IMR-90 (cell line): Measurements from ENCODE around the gene MAFF. TPM values are rescaled to one million over a fixed set of nuclear protein-coding genes. Genes with fewer than 3 reads are reported as not detected.

Experiments
- microRNA-seq, 2 experiments: library from miRNA; stranded (forward) in 1 of 2; unstranded in 1 of 2; fragments of 10-50 nt in 1 of 2; fragments of <30 nt in 1 of 2; gene quantifications in 1 of 2; microRNA quantifications in 1 of 2; one replicate each; pipeline versions ENCODE3 to v1.1.0; 2013 to 2020; ENCODE audit not compliant: insufficient read depth in 1 of 2, insufficient read length in 1 of 2, unreplicated experiment in 1 of 2
- polyA plus RNA-seq, 3 experiments: library from polyadenylated mRNA; depleted of rRNA; stranded (reverse); fragments of >200 nt; gene quantifications; 2 replicates each; pipeline ENCODE4 v1.2.3, GENCODE V29; 2012; ENCODE audit warnings: low replicate concordance in 1 of 3
- small RNA-seq, 5 experiments: library from RNA; depleted of rRNA; stranded (forward); fragments of <200 nt; gene quantifications; one replicate each; pipeline ENCODE3, GENCODE V24; 2012
- total RNA-seq: library from RNA; depleted of rRNA; stranded (reverse); fragments of >200 nt; gene quantifications from 2 replicates; pipeline ENCODE4 v1.2.3, GENCODE V29; 2012; rRNA removed

The MAFF gene
- total and polyA plus RNA-seq, 2 of the 4 experiments (the other 2 are of a cell fraction), result 18.3 to 25.9 TPM

Small RNA genes within 50 kb of the gene (microRNA-seq; reads per million reads assigned to microRNA genes)
- gene RN7SL704P (ENCODE audit: insufficient read depth, insufficient read length), result not detected

Small RNA genes within 50 kb of the gene (small RNA-seq; reads per million reads assigned to genes)
- gene RN7SL704P, result 0 reads per million in 5 experiments

Other genes starting within 250 kb of the MAFF start
- 0.28 and 0.54 TPM in 2 replicates for gene C22orf23, start 248.4 kb upstream of the MAFF start, total RNA-seq
- gene C22orf23, start 248.4 kb upstream of the MAFF start, polyA plus RNA-seq (2012; rRNA removed), result 0.39 and 0.50 TPM in 2 replicates
- 26.0 and 68.6 TPM in 2 replicates for gene POLR2F, start 248.3 kb upstream of the MAFF start, total RNA-seq
- 147 and 180 TPM in 2 replicates for gene POLR2F, start 248.3 kb upstream of the MAFF start, polyA plus RNA-seq (2012; rRNA removed)
- not detected in 2 replicates for gene SOX10, start 217.4 kb upstream of the MAFF start, total RNA-seq
- gene SOX10, start 217.4 kb upstream of the MAFF start, polyA plus RNA-seq (2012; rRNA removed), result not detected in 2 replicates
- 14.4 and 16.5 TPM in 2 replicates for gene PICK1, start 144.6 kb upstream of the MAFF start, total RNA-seq
- gene PICK1, start 144.6 kb upstream of the MAFF start, polyA plus RNA-seq (2012; rRNA removed), result 21.0 and 22.1 TPM in 2 replicates
- gene SLC16A8, start 117.8 kb upstream of the MAFF start, total RNA-seq, result not detected in 2 replicates
- not detected in 2 replicates for gene SLC16A8, start 117.8 kb upstream of the MAFF start, polyA plus RNA-seq (2012; rRNA removed)
- 0.18 and 0.28 TPM in 2 replicates for gene BAIAP2L2, start 91.3 kb upstream of the MAFF start, total RNA-seq
- gene BAIAP2L2, start 91.3 kb upstream of the MAFF start, polyA plus RNA-seq (2012; rRNA removed), result 0.46 and 0.67 TPM in 2 replicates
- 3.9 and 6.1 TPM in 2 replicates for gene PLA2G6, start 20.2 kb upstream of the MAFF start, total RNA-seq
- 10.3 TPM in 2 replicates for gene PLA2G6, start 20.2 kb upstream of the MAFF start, polyA plus RNA-seq (2012; rRNA removed)
- gene TMEM184B, start 71.0 kb downstream of the MAFF start, total RNA-seq, result 9.1 and 9.2 TPM in 2 replicates
- 81.1 and 87.5 TPM in 2 replicates for gene TMEM184B, start 71.0 kb downstream of the MAFF start, polyA plus RNA-seq (2012; rRNA removed)
- gene CSNK1E, start 115.4 kb downstream of the MAFF start, total RNA-seq, result 114 and 116 TPM in 2 replicates
- gene CSNK1E, start 115.4 kb downstream of the MAFF start, polyA plus RNA-seq (2012; rRNA removed), result 270 and 276 TPM in 2 replicates